HG02840 (cell line): ENCODE measurements around the gene ARHGEF7.
"Not testable (repeated sequence)": the region's sequence is repeated elsewhere in the genome, so short reads cannot be mapped to it uniquely, and the experiment has no call there.

Experiments used
- ATAC-seq: cut with Tn5 transposase; IDR thresholded peaks from one replicate; pipeline ENCODE4 v1.9.1; 2021; ENCODE audit warnings: mild to moderate bottlenecking, moderate library complexity, moderate number of reproducible peaks; ENCODE audit not compliant: unreplicated experiment, low FRiP score

ARHGEF7 gene

GRCh38 chr13:111115061-111115964 lies at the start of gene ARHGEF7:
TSS of gene ARHGEF7 (plus strand) at chr13:111115310. CDS start at chr13:111115527, 217 bp downstream.
- ATAC-seq = no peak

- ATAC-seq = no peak
Measured at GRCh38 chr13:111065698-111066097, 49.4 kb upstream of the ARHGEF7 start.

- no peak for ATAC-seq
Measured at GRCh38 chr13:111066544-111066943, 48.6 kb upstream of the ARHGEF7 start.

- ATAC-seq = no peak
Measured at GRCh38 chr13:111068009-111068350, 47.1 kb upstream of the ARHGEF7 start.

GRCh38 chr13:111071120-111071519 lies 44.0 kb upstream of the ARHGEF7 start:
- not testable (repeated sequence) for ATAC-seq

GRCh38 chr13:111071526-111071925 lies 43.6 kb upstream of the ARHGEF7 start:
- not testable (repeated sequence) for ATAC-seq

- ATAC-seq = no peak
Measured at GRCh38 chr13:111074826-111075225, 40.3 kb upstream of the ARHGEF7 start.

GRCh38 chr13:111076155-111077013 lies 38.7 kb upstream of the ARHGEF7 start:
- no peak for ATAC-seq

- no peak for ATAC-seq
Measured at GRCh38 chr13:111079375-111079774, 35.7 kb upstream of the ARHGEF7 start.

GRCh38 chr13:111080642-111081041 lies 34.5 kb upstream of the ARHGEF7 start:
- no peak for ATAC-seq

GRCh38 chr13:111082240-111082639 lies 32.9 kb upstream of the ARHGEF7 start:
- ATAC-seq = no peak

- not testable (repeated sequence) for ATAC-seq
Measured at GRCh38 chr13:111082769-111083168, 32.3 kb upstream of the ARHGEF7 start.

- not testable (repeated sequence) for ATAC-seq
Measured at GRCh38 chr13:111083693-111084092, 31.4 kb upstream of the ARHGEF7 start.

- ATAC-seq = no peak
Measured at GRCh38 chr13:111090169-111090568, 24.9 kb upstream of the ARHGEF7 start.

- ATAC-seq = no peak
Measured at GRCh38 chr13:111092685-111093084, 22.4 kb upstream of the ARHGEF7 start.

GRCh38 chr13:111093136-111093535 lies 22.0 kb upstream of the ARHGEF7 start:
- ATAC-seq = no peak

- ATAC-seq = no peak
Measured at GRCh38 chr13:111093634-111094033, 21.5 kb upstream of the ARHGEF7 start.

GRCh38 chr13:111095031-111095840 lies 19.9 kb upstream of the ARHGEF7 start:
- no peak for ATAC-seq

GRCh38 chr13:111095911-111096501 lies 19.1 kb upstream of the ARHGEF7 start:
- ATAC-seq = no peak

- no peak for ATAC-seq
Measured at GRCh38 chr13:111099290-111099689, 15.8 kb upstream of the ARHGEF7 start.
